Measurements from ENCODE around the gene DACH1. TPM values are rescaled to one million over a fixed set of nuclear protein-coding genes. Genes with fewer than 3 reads are reported as not detected.

DACH1 gene
- total RNA-seq, 4 donors from 2014 or later, result 1.0 to 6.3 (median 2.4) TPM

GRCh38 chr13:71811344-71811743 is 55.7 kb downstream of the DACH1 start:
- TF ChIP-seq EP300 (IDR thresholded peaks at IDR 0.05), result no peak
- TF ChIP-seq CTCF (IDR thresholded peaks at IDR 0.05), result no peak
- no peak for TF ChIP-seq POLR2AphosphoS5 (IDR thresholded peaks at IDR 0.05)
- TF ChIP-seq POLR2A (IDR thresholded peaks at IDR 0.05), result no peak
- H3K27me3 ChIP-seq, result no peaks in the 10 kb centered on the region
- no peak overlapping the region for H3K27ac ChIP-seq
- H3K4me3 ChIP-seq, result no peak overlapping the region
- no peaks in the 10 kb centered on the region for H3K36me3 ChIP-seq
- DNase-seq (ENCODE audit: low spot score in 2 of 2), result no peak
- 70% methylated on average over 2 of the region's 2 CpGs for WGBS
- H3K9me3 ChIP-seq, result no peaks in the 10 kb centered on the region
- no peaks in the 10 kb centered on the region for H3K4me1 ChIP-seq

- 90% methylated on average over 1 of the region's 1 CpG for WGBS
- TF ChIP-seq POLR2A (IDR thresholded peaks at IDR 0.05) (no peak), POLR2AphosphoS5 (IDR thresholded peaks at IDR 0.05) (no peak), CTCF (IDR thresholded peaks at IDR 0.05) (no peak), EP300 (IDR thresholded peaks at IDR 0.05) (no peak)
- no peaks in the 10 kb centered on the region for H3K36me3 ChIP-seq
- H3K9me3 ChIP-seq, result no peaks in the 10 kb centered on the region
- no peak for DNase-seq (ENCODE audit: low spot score in 2 of 2)
- H3K27ac ChIP-seq, result no peak overlapping the region
- no peaks in the 10 kb centered on the region for H3K27me3 ChIP-seq
- H3K4me3 ChIP-seq, result no peak overlapping the region
- no peaks in the 10 kb centered on the region for H3K4me1 ChIP-seq
Observed at GRCh38 chr13:71808708-71809107, 58.3 kb downstream of the DACH1 start.

- no peak for TF ChIP-seq POLR2A (IDR thresholded peaks at IDR 0.05)
- no peak for TF ChIP-seq EP300 (IDR thresholded peaks at IDR 0.05)
- TF ChIP-seq CTCF (IDR thresholded peaks at IDR 0.05), result no peak
- TF ChIP-seq POLR2AphosphoS5 (IDR thresholded peaks at IDR 0.05), result no peak
- H3K27ac ChIP-seq, result no peak overlapping the region
- no peaks in the 10 kb centered on the region for H3K4me1 ChIP-seq
- no peak for DNase-seq (ENCODE audit: low spot score in 2 of 2)
- H3K9me3 ChIP-seq, result no peaks in the 10 kb centered on the region
- H3K4me3 ChIP-seq, result no peak overlapping the region
- WGBS, result 71% methylated on average over 2 of the region's 2 CpGs
- H3K36me3 ChIP-seq, result no peaks in the 10 kb centered on the region
- H3K27me3 ChIP-seq, result no peaks in the 10 kb centered on the region
Observed at GRCh38 chr13:71806886-71807285, 60.1 kb downstream of the DACH1 start.

- 88% methylated on average over 2 of the region's 2 CpGs for WGBS
- no peak overlapping the region for H3K4me3 ChIP-seq
- no peak for DNase-seq (ENCODE audit: low spot score in 2 of 2)
- H3K9me3 ChIP-seq, result no peaks in the 10 kb centered on the region
- H3K27me3 ChIP-seq, result no peaks in the 10 kb centered on the region
- TF ChIP-seq CTCF (IDR thresholded peaks at IDR 0.05) (no peak), EP300 (IDR thresholded peaks at IDR 0.05) (no peak), POLR2A (IDR thresholded peaks at IDR 0.05) (no peak), POLR2AphosphoS5 (IDR thresholded peaks at IDR 0.05) (no peak)
- no peaks in the 10 kb centered on the region for H3K4me1 ChIP-seq
- no peak overlapping the region for H3K27ac ChIP-seq
- no peaks in the 10 kb centered on the region for H3K36me3 ChIP-seq
Observed at GRCh38 chr13:71803066-71803465, 63.9 kb downstream of the DACH1 start.

GRCh38 chr13:71801781-71802180 is 65.2 kb downstream of the DACH1 start:
- DNase-seq (ENCODE audit: low spot score in 2 of 2), result no peak

More at GRCh38 chr13:71801781-71802180, 65.2 kb downstream of the DACH1 start:
- no peaks in the 10 kb centered on the region for H3K27me3 ChIP-seq
- H3K27ac ChIP-seq, result no peak overlapping the region
- 65% methylated on average over 2 of the region's 2 CpGs for WGBS
- no peak overlapping the region for H3K4me3 ChIP-seq
- H3K9me3 ChIP-seq, result no peaks in the 10 kb centered on the region
- H3K36me3 ChIP-seq, result no peaks in the 10 kb centered on the region
- no peaks in the 10 kb centered on the region for H3K4me1 ChIP-seq
- TF ChIP-seq POLR2AphosphoS5 (IDR thresholded peaks at IDR 0.05) (no peak), CTCF (IDR thresholded peaks at IDR 0.05) (no peak), POLR2A (IDR thresholded peaks at IDR 0.05) (no peak), EP300 (IDR thresholded peaks at IDR 0.05) (no peak)

Measured in suprapubic skin (tissue), 4 donors.